ENCODE results near the gene SNX32. TPM values are rescaled to one million over a fixed set of nuclear protein-coding genes. Genes with fewer than 3 reads are reported as not detected.

SNX32 gene
- total RNA-seq, 1 experiment from 2014 or later, result not detected

- in situ Hi-C loops (cut with HindIII; ENCODE audit: low pct_unique_long_range_greater_than_20kb, low sequenced_read_pairs), result no loop called here
- no peak for DNase-seq (ENCODE audit: low read depth)
Measured at GRCh38 chr11:65851811-65852507, 18.2 kb downstream of the SNX32 start.

- in situ Hi-C loops (cut with HindIII; ENCODE audit: low pct_unique_long_range_greater_than_20kb, low sequenced_read_pairs), result no loop called here
- DNase-seq (ENCODE audit: low read depth), result no peak
Measured at GRCh38 chr11:65852508-65853245, 18.9 kb downstream of the SNX32 start.

DNA sequence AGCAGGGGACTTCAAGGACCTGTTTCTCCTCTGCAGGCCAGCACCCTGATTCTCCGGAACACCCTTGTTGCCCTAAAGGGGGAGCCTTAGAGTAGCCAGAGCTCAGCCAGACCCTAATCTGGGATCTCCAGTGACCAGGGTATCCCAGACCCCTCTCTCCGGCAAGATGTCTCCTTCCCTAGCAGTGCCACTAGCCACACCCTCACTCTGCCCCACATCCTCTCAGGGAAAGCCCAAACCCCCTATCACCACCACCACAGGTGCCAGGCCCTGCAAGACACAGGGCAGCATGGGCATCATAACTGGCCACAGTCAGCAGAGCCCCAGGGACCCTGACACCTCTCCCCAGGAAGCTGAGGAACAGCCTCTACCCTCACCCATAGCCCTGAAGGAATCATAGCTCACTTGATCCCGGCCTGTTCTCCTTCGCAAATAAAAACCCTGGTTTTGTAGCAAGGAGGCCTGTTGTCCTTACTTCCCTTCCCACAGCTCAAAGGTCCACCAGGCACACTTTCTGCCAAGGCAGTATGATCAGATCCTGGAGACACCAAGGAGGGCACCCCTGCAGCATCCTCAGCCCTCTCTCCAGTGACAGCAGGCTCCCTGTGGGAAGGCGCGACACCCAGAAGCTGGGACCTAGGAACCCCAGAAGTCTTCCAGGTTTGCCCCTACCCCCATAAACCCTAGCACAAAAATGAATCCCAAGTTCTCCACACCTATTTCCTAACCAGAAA, 19.6 kb downstream of the SNX32 start:
- DNase-seq (ENCODE audit: low read depth), result no peak
- in situ Hi-C loops (cut with HindIII; ENCODE audit: low pct_unique_long_range_greater_than_20kb, low sequenced_read_pairs), result no loop called here

GRCh38 chr11:65854161-65854592, 20.4 kb downstream of the SNX32 start:
- DNase-seq (ENCODE audit: low read depth), result no peak
- in situ Hi-C loops (cut with HindIII; ENCODE audit: low pct_unique_long_range_greater_than_20kb, low sequenced_read_pairs), result no loop called here

GRCh38 chr11:65854852-65855837, 21.4 kb downstream of the SNX32 start:
- in situ Hi-C loops (cut with HindIII; ENCODE audit: low pct_unique_long_range_greater_than_20kb, low sequenced_read_pairs), result no loop called here
- DNase-seq (ENCODE audit: low read depth), result no peak

- no peak for DNase-seq (ENCODE audit: low read depth)
- in situ Hi-C loops (cut with HindIII; ENCODE audit: low pct_unique_long_range_greater_than_20kb, low sequenced_read_pairs), result no loop called here
Measured at GRCh38 chr11:65855927-65856363, 22.2 kb downstream of the SNX32 start.

DNA sequence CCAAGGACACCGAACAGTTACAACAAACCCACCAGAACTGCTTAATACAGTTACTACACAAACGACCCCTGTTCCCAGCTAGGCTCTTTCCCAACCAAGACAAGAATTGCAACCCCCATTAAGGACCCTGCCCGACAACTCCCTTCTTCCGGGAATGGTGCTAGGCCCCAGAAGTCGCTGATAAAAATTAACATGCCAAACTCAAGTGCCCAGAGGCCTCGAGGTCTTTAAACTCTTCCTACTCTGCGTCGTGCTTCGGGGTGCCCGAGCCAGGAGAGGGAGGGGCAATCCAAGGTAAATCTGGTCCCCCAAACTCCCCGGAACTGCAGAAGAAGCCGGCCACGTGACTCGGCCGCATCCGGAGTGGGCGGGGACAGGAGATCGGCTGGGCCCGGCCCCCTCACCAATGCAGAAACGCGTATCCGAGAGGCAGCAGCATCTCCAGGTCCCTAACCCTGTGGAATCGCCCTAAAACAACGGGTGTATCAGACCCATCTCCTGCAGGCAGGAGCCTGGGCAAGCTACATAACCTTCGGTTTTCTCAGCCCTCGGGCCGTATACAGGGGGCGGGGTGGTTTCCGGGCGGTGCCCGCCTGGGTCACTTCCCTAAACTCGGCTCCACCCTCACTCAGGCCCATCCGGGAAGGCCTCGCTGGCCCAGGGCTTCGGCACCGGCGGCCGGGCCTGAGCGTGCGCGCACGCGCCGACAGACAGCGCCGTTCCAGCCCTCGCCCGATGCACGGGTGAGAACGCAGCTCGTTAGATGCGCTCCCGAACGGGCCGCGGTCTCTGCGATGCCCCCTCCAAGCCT, 23.1 kb downstream of the SNX32 start:
- peak; percentile 68 for DNase-seq (ENCODE audit: low read depth)
- in situ Hi-C loops (cut with HindIII; ENCODE audit: low pct_unique_long_range_greater_than_20kb, low sequenced_read_pairs), result no loop called here

DNA sequence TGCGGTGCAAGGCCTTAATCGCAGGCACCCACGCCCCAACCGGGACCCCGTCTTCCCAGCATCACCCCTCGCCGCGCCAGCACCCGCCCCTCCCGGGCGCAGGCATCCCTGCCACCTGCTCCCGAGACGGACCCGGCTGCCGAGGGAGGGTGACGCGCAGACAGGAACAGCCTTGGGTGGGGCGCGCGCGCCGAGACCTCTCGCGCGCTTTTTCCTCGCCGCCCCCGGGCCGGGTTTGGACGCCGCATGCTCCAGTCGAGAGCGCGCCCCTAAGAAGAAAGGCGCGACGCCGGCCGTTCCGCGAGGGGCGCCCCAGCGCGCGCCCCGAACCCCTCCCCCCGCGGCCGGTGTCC, 23.7 kb downstream of the SNX32 start:
- DNase-seq (ENCODE audit: low read depth), result peak; percentile 48
- in situ Hi-C loops (cut with HindIII; ENCODE audit: low pct_unique_long_range_greater_than_20kb, low sequenced_read_pairs), result no loop called here

- DNase-seq (ENCODE audit: low read depth), result peak; percentile 96
- in situ Hi-C loops (cut with HindIII; ENCODE audit: low pct_unique_long_range_greater_than_20kb, low sequenced_read_pairs), result no loop called here
Measured at GRCh38 chr11:65857853-65858680, 24.3 kb downstream of the SNX32 start, which contains the start of gene CFL1. CFL1 (minus strand) TSS chr11:65858180; CDS start chr11:65858099, 81 bp downstream.

GRCh38 chr11:65858681-65859087, 24.9 kb downstream of the SNX32 start:
- DNase-seq (ENCODE audit: low read depth), result no peak
- in situ Hi-C loops (cut with HindIII; ENCODE audit: low pct_unique_long_range_greater_than_20kb, low sequenced_read_pairs), result no loop called here

- peak; percentile 97 for DNase-seq (ENCODE audit: low read depth)
- in situ Hi-C loops (cut with HindIII; ENCODE audit: low pct_unique_long_range_greater_than_20kb, low sequenced_read_pairs), result no loop called here
Measured at GRCh38 chr11:65859095-65859811, 25.5 kb downstream of the SNX32 start.

DNA sequence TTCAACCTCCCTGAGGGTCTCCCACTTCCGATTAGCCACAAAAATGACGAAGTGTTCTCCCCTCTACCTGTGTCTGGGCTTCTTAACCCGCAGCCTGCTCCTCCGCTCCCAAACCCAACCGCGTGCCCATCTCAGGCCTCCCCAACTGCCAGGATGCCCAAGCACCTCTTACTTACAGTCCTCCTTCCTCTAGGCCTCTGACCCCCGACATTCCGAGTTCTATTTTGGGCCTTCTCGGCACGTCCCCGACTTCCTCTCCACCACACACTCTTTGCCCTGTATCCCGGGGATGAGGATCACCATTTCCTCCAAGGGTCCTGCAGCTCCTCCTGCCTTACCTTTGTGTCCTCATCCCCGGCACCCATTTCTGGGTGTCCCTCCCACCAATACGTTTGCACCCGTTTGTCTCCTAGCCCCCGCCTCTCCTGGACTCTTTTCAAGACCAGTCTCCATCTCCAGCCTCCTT, 26.1 kb downstream of the SNX32 start:
- in situ Hi-C loops (cut with HindIII; ENCODE audit: low pct_unique_long_range_greater_than_20kb, low sequenced_read_pairs), result no loop called here
- DNase-seq (ENCODE audit: low read depth), result no peak

DNA sequence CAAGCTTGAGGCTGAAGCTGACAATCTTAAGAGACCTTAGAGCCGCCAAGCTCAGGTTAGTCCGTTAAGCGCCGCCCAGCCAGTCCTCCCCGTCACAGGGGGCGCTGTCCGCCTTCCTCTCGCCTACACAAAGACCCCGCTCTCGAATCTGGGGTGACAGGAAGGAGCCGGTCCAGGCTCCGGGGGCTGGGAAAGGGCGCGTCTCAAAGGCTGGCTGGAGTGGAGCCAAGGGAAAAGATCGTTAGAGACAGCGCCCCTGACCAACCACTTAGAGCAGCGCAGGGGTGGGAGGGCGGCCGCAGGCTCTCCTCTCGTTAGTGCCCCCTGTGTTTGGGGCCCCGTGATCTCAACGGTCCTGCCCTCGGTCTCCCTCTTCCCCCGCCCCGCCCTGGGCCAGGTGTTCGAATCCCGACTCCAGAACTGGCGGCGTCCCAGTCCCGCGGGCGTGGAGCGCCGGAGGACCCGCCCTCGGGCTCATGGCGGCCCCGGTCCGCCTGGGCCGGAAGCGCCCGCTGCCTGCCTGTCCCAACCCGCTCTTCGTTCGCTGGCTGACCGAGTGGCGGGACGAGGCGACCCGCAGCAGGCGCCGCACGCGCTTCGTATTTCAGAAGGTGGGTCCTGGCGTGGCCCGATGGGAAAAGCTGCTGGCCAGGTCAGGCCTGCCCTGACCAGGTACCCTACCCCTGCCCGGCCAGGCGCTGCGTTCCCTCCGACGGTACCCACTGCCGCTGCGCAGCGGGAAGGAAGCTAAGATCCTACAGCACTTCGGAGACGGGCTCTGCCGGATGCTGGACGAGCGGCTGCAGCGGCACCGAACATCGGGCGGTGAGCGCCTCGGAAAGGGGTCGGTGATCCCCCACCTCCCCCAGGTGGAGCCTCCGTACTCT, 26.8 kb downstream of the SNX32 start, which contains the start of gene MUS81:
TSS of gene MUS81 (plus strand) at position 156 of the 887 bp plus-strand sequence. CDS start at position 477, 321 bp downstream.
- in situ Hi-C loops (cut with HindIII; ENCODE audit: low pct_unique_long_range_greater_than_20kb, low sequenced_read_pairs), result no loop called here
- peak; percentile 97 for DNase-seq (ENCODE audit: low read depth)

DNA sequence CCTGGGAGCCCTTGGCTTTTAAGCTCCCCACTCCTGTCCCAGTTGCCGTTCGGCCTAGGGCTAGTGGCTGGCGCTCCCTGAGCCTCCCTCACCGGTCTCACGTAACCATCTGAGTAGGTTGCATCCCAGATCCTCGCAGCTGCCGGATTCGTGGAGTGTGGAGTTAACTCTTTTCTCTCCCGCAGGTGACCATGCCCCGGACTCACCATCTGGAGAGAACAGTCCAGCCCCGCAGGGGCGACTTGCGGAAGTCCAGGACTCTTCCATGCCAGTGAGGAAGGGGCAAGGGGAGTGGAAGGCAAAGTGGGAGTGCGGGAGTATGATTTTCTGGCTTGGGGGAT, 27.4 kb downstream of the SNX32 start:
- DNase-seq (ENCODE audit: low read depth), result no peak
- in situ Hi-C loops (cut with HindIII; ENCODE audit: low pct_unique_long_range_greater_than_20kb, low sequenced_read_pairs), result no loop called here
